LNCaP clone FGC (cell line): Measurements from ENCODE around the gene PTPRM.

Experiments
- DNase-seq: peaks from one replicate; pipeline ENCODE4 v3.0.0-alpha.2; 2011; ENCODE audit warnings: low read depth
- H3K4me3 ChIP-seq: 2 replicates; pipeline ENCODE4 v1.5.1; 2011; ENCODE audit warnings: mild to moderate bottlenecking, low read depth, low read length, control low read depth
- CTCF ChIP-seq: IDR thresholded peaks from 2 replicates; pipeline ENCODE4 v1.5.1; 2012; ENCODE audit warnings: mild to moderate bottlenecking; ENCODE audit not compliant: control insufficient read depth, insufficient read depth; ENCODE audit errors: extremely low read depth

PTPRM gene

GRCh38 chr18:7566244-7566566 is 911 bp upstream of the PTPRM start:
- no peak for DNase-seq
- TF ChIP-seq CTCF, result no peak
- H3K4me3 ChIP-seq, result peak overlapping the region; percentile 52

- peak overlapping the region; percentile 72 for H3K4me3 ChIP-seq
- no peak for DNase-seq
- TF ChIP-seq CTCF, result no peak
These were observed 634 bp downstream of the PTPRM start for GRCh38 chr18:7567474-7568425.

- H3K4me3 ChIP-seq, result peak overlapping the region; percentile 72
- peak; percentile 39; the same call in 1 of the 2 replicates for TF ChIP-seq CTCF
- no peak for DNase-seq
These were observed 1.3 kb downstream of the PTPRM start for GRCh38 chr18:7568426-7568825.

- TF ChIP-seq CTCF, result no peak
- no peak overlapping the region for H3K4me3 ChIP-seq
- DNase-seq, result no peak
These were observed 4.5 kb downstream of the PTPRM start for GRCh38 chr18:7571626-7572025.

GRCh38 chr18:7572822-7573221 is 5.7 kb downstream of the PTPRM start:
- no peak for DNase-seq
- H3K4me3 ChIP-seq, result no peak overlapping the region

GRCh38 chr18:7575465-7576028 is 8.4 kb downstream of the PTPRM start:
- no peak for DNase-seq
- no peak overlapping the region for H3K4me3 ChIP-seq
- TF ChIP-seq CTCF, result no peak

More at GRCh38 chr18:7572822-7573221, 5.7 kb downstream of the PTPRM start:
- no peak for TF ChIP-seq CTCF

- no peak for DNase-seq
- no peak for TF ChIP-seq CTCF
These were observed 9.0 kb downstream of the PTPRM start for GRCh38 chr18:7576077-7576476.

More at GRCh38 chr18:7576077-7576476, 9.0 kb downstream of the PTPRM start:
- no peak overlapping the region for H3K4me3 ChIP-seq
